Subcutaneous adipose tissue (tissue), 4 donors: ENCODE data around the gene OXTR. TPM values are rescaled to one million over a fixed set of nuclear protein-coding genes. Genes with fewer than 3 reads are reported as not detected.

ENCODE experiments used
- total RNA-seq, 4 donors: library from RNA; depleted of rRNA; stranded (reverse); fragments of >200 nt; gene quantifications; one replicate each; pipeline ENCODE4 v1.1.0, GENCODE V29; 2016
- TF ChIP-seq, protein P1 (sequence below): fragments of 450-650 bp; IDR thresholded peaks from one replicate; pipeline ENCODE4 v1.5.1; 2016; ENCODE audit warnings: low read depth, mild to moderate bottlenecking, control low read depth, antibody characterized with exemption, moderate library complexity

Gene OXTR
- total RNA-seq, 4 donors from 2014 or later: 0.16 to 0.34 (median 0.19) TPM; not detected in 1

DNA sequence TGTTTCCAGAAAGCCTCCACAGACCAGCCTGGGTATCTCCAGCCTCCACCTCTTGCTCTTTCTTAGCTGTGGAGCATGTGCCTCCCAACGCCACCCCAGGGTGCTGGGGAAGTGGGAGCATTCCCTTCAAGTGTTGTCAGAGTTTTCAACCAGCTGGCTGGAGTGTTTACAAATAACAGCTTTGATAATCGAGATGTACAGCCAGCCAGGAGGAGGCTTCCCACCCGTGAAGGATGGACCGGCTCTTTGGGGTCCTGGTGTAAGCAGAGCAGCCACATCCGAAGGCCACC, 8.5 kb upstream of the OXTR start:
- TF ChIP-seq, protein P1, sequence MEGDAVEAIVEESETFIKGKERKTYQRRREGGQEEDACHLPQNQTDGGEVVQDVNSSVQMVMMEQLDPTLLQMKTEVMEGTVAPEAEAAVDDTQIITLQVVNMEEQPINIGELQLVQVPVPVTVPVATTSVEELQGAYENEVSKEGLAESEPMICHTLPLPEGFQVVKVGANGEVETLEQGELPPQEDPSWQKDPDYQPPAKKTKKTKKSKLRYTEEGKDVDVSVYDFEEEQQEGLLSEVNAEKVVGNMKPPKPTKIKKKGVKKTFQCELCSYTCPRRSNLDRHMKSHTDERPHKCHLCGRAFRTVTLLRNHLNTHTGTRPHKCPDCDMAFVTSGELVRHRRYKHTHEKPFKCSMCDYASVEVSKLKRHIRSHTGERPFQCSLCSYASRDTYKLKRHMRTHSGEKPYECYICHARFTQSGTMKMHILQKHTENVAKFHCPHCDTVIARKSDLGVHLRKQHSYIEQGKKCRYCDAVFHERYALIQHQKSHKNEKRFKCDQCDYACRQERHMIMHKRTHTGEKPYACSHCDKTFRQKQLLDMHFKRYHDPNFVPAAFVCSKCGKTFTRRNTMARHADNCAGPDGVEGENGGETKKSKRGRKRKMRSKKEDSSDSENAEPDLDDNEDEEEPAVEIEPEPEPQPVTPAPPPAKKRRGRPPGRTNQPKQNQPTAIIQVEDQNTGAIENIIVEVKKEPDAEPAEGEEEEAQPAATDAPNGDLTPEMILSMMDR: no peak

DNA sequence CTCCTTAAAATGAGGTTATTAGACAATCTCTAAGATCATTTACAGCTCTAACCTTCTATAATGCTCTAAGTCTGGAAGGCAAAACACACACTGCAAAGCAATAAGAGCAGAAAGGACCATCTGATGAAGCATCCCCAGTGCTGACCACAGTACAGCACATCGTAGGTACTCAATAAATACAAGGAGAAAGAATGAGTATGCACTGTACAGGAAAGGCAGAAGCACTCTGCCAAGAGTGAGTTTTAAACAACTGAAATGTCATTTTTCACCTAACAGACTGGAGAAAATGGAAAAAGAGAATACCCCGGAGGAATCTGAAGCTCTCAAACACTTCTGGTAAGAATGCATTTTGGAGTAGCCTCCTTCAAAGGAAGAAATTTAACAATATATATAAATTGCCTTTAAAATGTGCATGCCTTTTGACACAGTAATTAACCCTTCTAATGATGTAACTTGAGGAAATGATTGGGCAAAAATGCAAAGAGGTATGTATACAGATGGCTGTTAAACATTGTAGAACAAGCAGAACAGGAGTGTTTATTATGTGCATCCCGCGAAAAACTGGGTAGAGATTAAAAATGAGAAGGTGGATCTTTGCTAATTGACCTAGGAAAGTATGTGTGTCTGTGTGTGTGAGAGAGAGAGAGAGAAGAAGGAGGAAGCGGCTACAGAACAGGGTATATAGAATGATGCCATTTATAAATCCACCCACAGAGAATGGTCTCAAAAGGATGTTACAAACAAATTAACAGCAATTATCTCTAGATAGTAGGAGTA, 8.0 kb upstream of the OXTR start:
- TF ChIP-seq, protein P1: no peak

DNA sequence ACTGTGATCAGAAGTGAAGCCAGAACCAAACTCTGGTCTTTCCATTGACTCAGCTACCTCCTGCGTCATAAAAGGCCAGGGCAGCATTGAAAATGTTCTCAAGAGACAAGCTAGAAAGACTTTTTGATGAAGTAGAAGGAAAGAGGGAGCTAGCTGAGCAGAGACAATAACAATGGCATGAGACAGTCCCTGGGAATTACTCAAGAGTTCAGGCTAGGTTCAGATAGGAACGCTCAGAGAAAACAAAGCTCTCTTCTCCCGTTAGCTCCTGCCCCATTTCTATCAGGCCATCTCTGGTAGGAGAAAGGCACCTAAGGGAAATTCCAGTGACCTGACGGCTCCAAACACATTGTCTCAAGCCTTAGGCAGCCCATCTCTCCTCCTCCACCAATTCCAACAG, 7.0 kb upstream of the OXTR start:
- TF ChIP-seq, protein P1: no peak

DNA sequence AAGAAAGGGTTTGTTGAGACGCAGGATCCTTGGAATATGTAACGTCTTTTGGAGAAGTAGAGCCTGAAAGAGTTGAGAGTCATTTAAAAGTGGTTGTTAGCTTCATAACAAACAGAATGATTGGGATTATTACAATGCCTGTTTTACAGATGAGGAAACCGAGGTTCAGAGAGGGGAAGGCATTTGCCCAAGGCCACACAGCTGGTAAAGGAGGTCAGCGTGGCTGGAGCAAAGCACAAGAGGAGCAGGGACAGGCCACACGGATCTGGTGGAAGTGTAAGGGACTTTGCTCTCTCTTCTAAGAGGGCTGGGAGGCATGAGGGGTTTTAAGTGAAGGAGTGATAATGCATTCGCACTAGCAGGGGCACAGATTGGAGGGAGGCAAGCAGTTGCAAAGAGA, 6.2 kb upstream of the OXTR start:
- TF ChIP-seq, protein P1: no peak

DNA sequence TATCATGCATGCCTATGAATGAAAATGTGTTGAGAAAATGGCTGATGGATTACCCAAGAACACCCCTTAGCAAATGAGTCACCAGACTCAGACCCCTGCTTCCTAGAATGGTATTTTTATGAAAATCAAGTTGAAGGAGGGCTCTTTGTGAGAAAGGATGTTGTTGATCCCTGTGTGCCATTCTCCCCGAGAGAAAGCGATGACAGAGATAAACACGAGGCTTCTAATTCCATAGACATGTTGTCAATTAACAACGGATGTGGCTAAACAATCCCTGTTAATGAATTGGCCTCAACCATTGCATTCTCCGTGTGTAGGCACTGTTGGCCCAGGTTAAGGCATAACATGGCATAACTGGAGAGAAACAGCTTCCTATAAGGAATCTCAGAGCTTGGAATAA, 5.8 kb upstream of the OXTR start:
- TF ChIP-seq, protein P1: no peak

DNA sequence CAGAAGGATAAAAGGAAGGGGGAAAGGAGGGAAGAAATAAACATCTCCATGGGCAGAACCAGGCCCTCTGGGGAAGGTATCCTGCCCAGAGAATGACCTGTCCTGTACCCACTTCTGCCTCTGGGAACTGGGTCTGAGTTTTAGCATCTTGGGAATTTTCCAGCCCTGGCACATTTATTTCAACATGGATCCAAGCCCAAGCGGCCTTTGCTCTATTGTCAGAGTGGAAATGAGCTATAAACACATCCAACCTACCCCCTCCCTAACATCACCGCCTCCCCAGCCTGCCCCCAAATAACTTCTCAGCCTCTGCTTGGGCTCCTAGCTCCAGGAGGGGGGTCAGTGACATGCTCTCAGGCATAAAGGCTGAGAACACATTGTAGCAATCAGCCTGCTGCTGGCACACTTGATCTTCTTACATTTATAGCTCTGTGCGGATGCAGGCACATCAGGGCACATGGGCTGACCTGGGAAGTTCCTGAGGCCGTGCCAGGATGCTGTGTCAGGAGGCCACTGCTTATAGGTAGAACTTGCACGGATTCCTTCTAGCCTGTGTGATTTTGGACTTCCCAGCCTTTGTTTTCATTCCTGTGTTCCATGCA, 4.6 kb upstream of the OXTR start:
- TF ChIP-seq, protein P1: no peak

DNA sequence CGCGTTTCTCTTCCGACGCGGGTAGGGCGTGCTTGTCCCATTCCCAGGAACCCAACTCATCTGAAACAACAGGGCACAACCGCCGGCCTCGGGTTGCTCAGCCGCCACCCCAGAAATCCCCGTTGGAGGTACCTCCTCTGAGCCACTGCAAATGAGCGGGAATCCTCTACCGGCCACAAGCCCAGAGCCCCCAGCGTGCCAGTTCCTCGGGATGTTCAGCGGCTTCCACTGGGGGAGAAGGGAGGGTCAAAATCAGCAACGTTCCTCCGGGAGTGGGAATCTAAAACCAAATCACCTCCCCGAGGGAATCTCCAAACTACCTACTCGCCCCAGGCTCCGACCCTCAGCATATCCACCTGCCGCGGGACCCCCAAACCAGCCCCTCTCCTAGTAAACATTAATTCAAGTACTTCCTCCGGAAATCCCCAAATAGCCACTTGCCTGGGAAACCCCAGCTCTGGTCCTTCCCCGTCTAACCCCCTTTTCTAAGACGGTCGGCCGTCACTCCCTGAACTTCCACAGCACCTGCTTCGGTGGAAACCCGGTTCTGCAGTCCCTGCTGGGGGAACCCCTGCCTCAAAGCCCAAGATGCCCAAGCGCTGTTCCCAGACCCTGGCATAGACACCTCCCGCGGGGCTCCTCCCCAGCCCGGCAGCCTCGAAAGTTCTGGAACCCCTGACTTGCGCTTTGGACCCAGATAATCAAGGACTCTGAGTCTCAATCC, 887 bp downstream of the OXTR start:
- TF ChIP-seq, protein P1: no peak
